ENCODE results near the gene RHCE.
A peak's percentile ranks its signal among the peaks of the same experiment; 100 is the strongest.
"Not testable (repeated sequence)": the region's sequence is repeated elsewhere in the genome, so short reads cannot be mapped to it uniquely, and the experiment has no call there.

Gene RHCE

GRCh38 chr1:25450891-25451290, 30.3 kb upstream of the RHCE start:
- peak overlapping the region; percentile 3 for H3K4me2 ChIP-seq (ENCODE audit: low read length)
- H3K27me3 ChIP-seq (ENCODE audit: control insufficient read depth, insufficient read depth, low read length) = no peaks in the 10 kb centered on the region
- peaks cover 13% of the 10 kb centered on the region for H3K4me1 ChIP-seq (ENCODE audit: control insufficient read depth, insufficient read depth, low read length)
- peaks cover 15% of the 10 kb centered on the region for H3K36me3 ChIP-seq (ENCODE audit: insufficient read depth, low read length)
- H3K9me3 ChIP-seq (replicated peaks; ENCODE audit: low read length) = no peaks in the 10 kb centered on the region
- no peak overlapping the region for H3K4me3 ChIP-seq (ENCODE audit: low read length)
- no peak overlapping the region for H3K9ac ChIP-seq (ENCODE audit: low read depth, low read length)

- H3K36me3 ChIP-seq (ENCODE audit: insufficient read depth, low read length) = peaks cover 9% of the 10 kb centered on the region
- no peak overlapping the region for H3K9ac ChIP-seq (ENCODE audit: low read depth, low read length)
- no peaks in the 10 kb centered on the region for H3K27me3 ChIP-seq (ENCODE audit: control insufficient read depth, insufficient read depth, low read length)
- H3K4me2 ChIP-seq (ENCODE audit: low read length) = no peak overlapping the region
- no peaks in the 10 kb centered on the region for H3K9me3 ChIP-seq (replicated peaks; ENCODE audit: low read length)
- peaks cover 13% of the 10 kb centered on the region for H3K4me1 ChIP-seq (ENCODE audit: control insufficient read depth, insufficient read depth, low read length)
- no peak overlapping the region for H3K4me3 ChIP-seq (ENCODE audit: low read length)
These were observed 26.9 kb upstream of the RHCE start for GRCh38 chr1:25447547-25447946.

GRCh38 chr1:25445993-25446538, 25.4 kb upstream of the RHCE start:
- no peaks in the 10 kb centered on the region for H3K9me3 ChIP-seq (replicated peaks; ENCODE audit: low read length)
- peaks cover 8% of the 10 kb centered on the region for H3K4me1 ChIP-seq (ENCODE audit: control insufficient read depth, insufficient read depth, low read length)
- H3K9ac ChIP-seq (ENCODE audit: low read depth, low read length) = no peak overlapping the region
- peaks cover 9% of the 10 kb centered on the region for H3K36me3 ChIP-seq (ENCODE audit: insufficient read depth, low read length)
- H3K27me3 ChIP-seq (ENCODE audit: control insufficient read depth, insufficient read depth, low read length) = no peaks in the 10 kb centered on the region
- no peak overlapping the region for H3K4me2 ChIP-seq (ENCODE audit: low read length)
- no peak overlapping the region for H3K4me3 ChIP-seq (ENCODE audit: low read length)

- not testable (repeated sequence) for H3K27me3 ChIP-seq (ENCODE audit: control insufficient read depth, insufficient read depth, low read length); H3K9ac ChIP-seq (ENCODE audit: low read depth, low read length); H3K4me1 ChIP-seq (ENCODE audit: control insufficient read depth, insufficient read depth, low read length)
These were observed 24.0 kb upstream of the RHCE start for GRCh38 chr1:25444604-25445003.

GRCh38 chr1:25443030-25443699, 22.5 kb upstream of the RHCE start:
- Histone ChIP-seq H3K9ac (ENCODE audit: low read depth, low read length) (no peak overlapping the region), H3K4me3 (ENCODE audit: low read length) (no peak overlapping the region), H3K36me3 (ENCODE audit: insufficient read depth, low read length) (peaks cover 9% of the 10 kb centered on the region), H3K27me3 (ENCODE audit: control insufficient read depth, insufficient read depth, low read length) (no peaks in the 10 kb centered on the region), H3K4me2 (ENCODE audit: low read length) (no peak overlapping the region), H3K4me1 (ENCODE audit: control insufficient read depth, insufficient read depth, low read length) (no peaks in the 10 kb centered on the region), H3K9me3 (replicated peaks; ENCODE audit: low read length) (no peaks in the 10 kb centered on the region)

More at GRCh38 chr1:25444604-25445003, 24.0 kb upstream of the RHCE start:
- not testable (repeated sequence) for H3K9me3 ChIP-seq (replicated peaks; ENCODE audit: low read length); H3K4me3 ChIP-seq (ENCODE audit: low read length); H3K4me2 ChIP-seq (ENCODE audit: low read length); H3K36me3 ChIP-seq (ENCODE audit: insufficient read depth, low read length)

GRCh38 chr1:25442178-25442577, 21.6 kb upstream of the RHCE start:
- H3K9me3 ChIP-seq (replicated peaks; ENCODE audit: low read length) = no peaks in the 10 kb centered on the region
- H3K27me3 ChIP-seq (ENCODE audit: control insufficient read depth, insufficient read depth, low read length) = no peaks in the 10 kb centered on the region

GRCh38 chr1:25439287-25439686, 18.7 kb upstream of the RHCE start:
- peaks cover 21% of the 10 kb centered on the region for H3K4me1 ChIP-seq (ENCODE audit: control insufficient read depth, insufficient read depth, low read length)
- no peak overlapping the region for H3K4me3 ChIP-seq (ENCODE audit: low read length)
- H3K27me3 ChIP-seq (ENCODE audit: control insufficient read depth, insufficient read depth, low read length) = no peaks in the 10 kb centered on the region
- H3K9ac ChIP-seq (ENCODE audit: low read depth, low read length) = no peak overlapping the region
- peaks cover 6% of the 10 kb centered on the region for H3K36me3 ChIP-seq (ENCODE audit: insufficient read depth, low read length)
- no peak overlapping the region for H3K4me2 ChIP-seq (ENCODE audit: low read length)
- H3K9me3 ChIP-seq (replicated peaks; ENCODE audit: low read length) = no peaks in the 10 kb centered on the region

More at GRCh38 chr1:25442178-25442577, 21.6 kb upstream of the RHCE start:
- Histone ChIP-seq H3K4me3 (ENCODE audit: low read length) (no peak overlapping the region), H3K4me1 (ENCODE audit: control insufficient read depth, insufficient read depth, low read length) (no peaks in the 10 kb centered on the region), H3K9ac (ENCODE audit: low read depth, low read length) (no peak overlapping the region), H3K36me3 (ENCODE audit: insufficient read depth, low read length) (peaks cover 8% of the 10 kb centered on the region), H3K4me2 (ENCODE audit: low read length) (no peak overlapping the region)

GRCh38 chr1:25437672-25438071, 17.0 kb upstream of the RHCE start:
- peaks cover 6% of the 10 kb centered on the region for H3K36me3 ChIP-seq (ENCODE audit: insufficient read depth, low read length)
- no peak overlapping the region for H3K9ac ChIP-seq (ENCODE audit: low read depth, low read length)
- no peak overlapping the region for H3K4me2 ChIP-seq (ENCODE audit: low read length)
- H3K27me3 ChIP-seq (ENCODE audit: control insufficient read depth, insufficient read depth, low read length) = no peaks in the 10 kb centered on the region
- no peaks in the 10 kb centered on the region for H3K9me3 ChIP-seq (replicated peaks; ENCODE audit: low read length)
- H3K4me1 ChIP-seq (ENCODE audit: control insufficient read depth, insufficient read depth, low read length) = peaks cover 37% of the 10 kb centered on the region
- no peak overlapping the region for H3K4me3 ChIP-seq (ENCODE audit: low read length)

- Histone ChIP-seq H3K27me3 (ENCODE audit: control insufficient read depth, insufficient read depth, low read length) (no peaks in the 10 kb centered on the region), H3K9me3 (replicated peaks; ENCODE audit: low read length) (no peaks in the 10 kb centered on the region), H3K4me3 (ENCODE audit: low read length) (no peak overlapping the region), H3K4me1 (ENCODE audit: control insufficient read depth, insufficient read depth, low read length) (peaks cover 45% of the 10 kb centered on the region), H3K4me2 (ENCODE audit: low read length) (peak overlapping the region; percentile 11), H3K36me3 (ENCODE audit: insufficient read depth, low read length) (peaks cover 6% of the 10 kb centered on the region), H3K9ac (ENCODE audit: low read depth, low read length) (no peak overlapping the region)
These were observed 14.9 kb upstream of the RHCE start for GRCh38 chr1:25435397-25436108.

- Histone ChIP-seq H3K4me3 (ENCODE audit: low read length) (peak overlapping the region; percentile 30), H3K4me2 (ENCODE audit: low read length) (peak overlapping the region; percentile 89), H3K4me1 (ENCODE audit: control insufficient read depth, insufficient read depth, low read length) (peaks cover 45% of the 10 kb centered on the region), H3K9ac (ENCODE audit: low read depth, low read length) (peak overlapping the region; percentile 4), H3K9me3 (replicated peaks; ENCODE audit: low read length) (no peaks in the 10 kb centered on the region), H3K36me3 (ENCODE audit: insufficient read depth, low read length) (peaks cover 6% of the 10 kb centered on the region), H3K27me3 (ENCODE audit: control insufficient read depth, insufficient read depth, low read length) (no peaks in the 10 kb centered on the region)
These were observed 13.0 kb upstream of the RHCE start for GRCh38 chr1:25433389-25434186.

GRCh38 chr1:25432749-25433388, 12.2 kb upstream of the RHCE start:
- peak overlapping the region; percentile 88 for H3K9ac ChIP-seq (ENCODE audit: low read depth, low read length)
- no peaks in the 10 kb centered on the region for H3K9me3 ChIP-seq (replicated peaks; ENCODE audit: low read length)
- peaks cover 45% of the 10 kb centered on the region for H3K4me1 ChIP-seq (ENCODE audit: control insufficient read depth, insufficient read depth, low read length)
- H3K36me3 ChIP-seq (ENCODE audit: insufficient read depth, low read length) = peaks cover 6% of the 10 kb centered on the region
- peak overlapping the region; percentile 83 for H3K4me3 ChIP-seq (ENCODE audit: low read length)
- H3K4me2 ChIP-seq (ENCODE audit: low read length) = peak overlapping the region; percentile 89
- no peaks in the 10 kb centered on the region for H3K27me3 ChIP-seq (ENCODE audit: control insufficient read depth, insufficient read depth, low read length)
